ENCODE measurements around the gene CNTRL.

DNA sequence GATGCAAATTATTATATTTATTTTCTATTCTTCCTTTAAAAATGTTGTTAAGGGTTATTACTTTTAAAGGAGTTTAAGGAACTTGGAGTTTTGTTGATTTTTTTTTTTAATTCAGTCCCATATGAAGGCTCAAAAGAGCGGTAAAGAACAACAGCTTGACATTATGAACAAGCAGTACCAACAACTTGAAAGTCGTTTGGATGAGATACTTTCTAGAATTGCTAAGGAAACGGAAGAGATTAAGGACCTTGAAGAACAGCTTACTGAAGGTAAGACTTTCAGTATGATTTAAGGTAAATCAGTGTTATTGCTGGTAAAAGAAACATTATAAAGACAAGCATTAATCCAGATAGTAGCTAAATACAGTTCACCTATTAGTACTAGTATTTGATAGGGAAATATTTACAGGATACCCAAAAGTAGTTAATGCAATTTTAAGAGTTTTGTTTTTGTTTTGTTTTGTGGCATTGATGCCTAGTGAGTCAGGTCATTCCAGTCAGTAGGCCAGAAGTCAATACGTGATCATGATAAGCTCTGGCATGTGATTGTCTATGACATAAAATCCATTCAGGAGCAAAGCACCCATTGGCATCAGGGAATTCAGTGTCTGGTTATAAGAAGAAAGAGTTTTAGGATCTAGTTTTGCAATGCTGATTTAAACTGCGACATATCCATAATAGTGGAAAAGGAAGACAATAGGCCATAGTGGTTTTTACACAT lies 49.2 kb downstream of the CNTRL start:
- TF ChIP-seq, protein P1, sequence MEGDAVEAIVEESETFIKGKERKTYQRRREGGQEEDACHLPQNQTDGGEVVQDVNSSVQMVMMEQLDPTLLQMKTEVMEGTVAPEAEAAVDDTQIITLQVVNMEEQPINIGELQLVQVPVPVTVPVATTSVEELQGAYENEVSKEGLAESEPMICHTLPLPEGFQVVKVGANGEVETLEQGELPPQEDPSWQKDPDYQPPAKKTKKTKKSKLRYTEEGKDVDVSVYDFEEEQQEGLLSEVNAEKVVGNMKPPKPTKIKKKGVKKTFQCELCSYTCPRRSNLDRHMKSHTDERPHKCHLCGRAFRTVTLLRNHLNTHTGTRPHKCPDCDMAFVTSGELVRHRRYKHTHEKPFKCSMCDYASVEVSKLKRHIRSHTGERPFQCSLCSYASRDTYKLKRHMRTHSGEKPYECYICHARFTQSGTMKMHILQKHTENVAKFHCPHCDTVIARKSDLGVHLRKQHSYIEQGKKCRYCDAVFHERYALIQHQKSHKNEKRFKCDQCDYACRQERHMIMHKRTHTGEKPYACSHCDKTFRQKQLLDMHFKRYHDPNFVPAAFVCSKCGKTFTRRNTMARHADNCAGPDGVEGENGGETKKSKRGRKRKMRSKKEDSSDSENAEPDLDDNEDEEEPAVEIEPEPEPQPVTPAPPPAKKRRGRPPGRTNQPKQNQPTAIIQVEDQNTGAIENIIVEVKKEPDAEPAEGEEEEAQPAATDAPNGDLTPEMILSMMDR (IDR thresholded peaks at IDR 0.05; ENCODE audit: low read depth, low read length, missing input control): no peak
- TF ChIP-seq, protein P2, sequence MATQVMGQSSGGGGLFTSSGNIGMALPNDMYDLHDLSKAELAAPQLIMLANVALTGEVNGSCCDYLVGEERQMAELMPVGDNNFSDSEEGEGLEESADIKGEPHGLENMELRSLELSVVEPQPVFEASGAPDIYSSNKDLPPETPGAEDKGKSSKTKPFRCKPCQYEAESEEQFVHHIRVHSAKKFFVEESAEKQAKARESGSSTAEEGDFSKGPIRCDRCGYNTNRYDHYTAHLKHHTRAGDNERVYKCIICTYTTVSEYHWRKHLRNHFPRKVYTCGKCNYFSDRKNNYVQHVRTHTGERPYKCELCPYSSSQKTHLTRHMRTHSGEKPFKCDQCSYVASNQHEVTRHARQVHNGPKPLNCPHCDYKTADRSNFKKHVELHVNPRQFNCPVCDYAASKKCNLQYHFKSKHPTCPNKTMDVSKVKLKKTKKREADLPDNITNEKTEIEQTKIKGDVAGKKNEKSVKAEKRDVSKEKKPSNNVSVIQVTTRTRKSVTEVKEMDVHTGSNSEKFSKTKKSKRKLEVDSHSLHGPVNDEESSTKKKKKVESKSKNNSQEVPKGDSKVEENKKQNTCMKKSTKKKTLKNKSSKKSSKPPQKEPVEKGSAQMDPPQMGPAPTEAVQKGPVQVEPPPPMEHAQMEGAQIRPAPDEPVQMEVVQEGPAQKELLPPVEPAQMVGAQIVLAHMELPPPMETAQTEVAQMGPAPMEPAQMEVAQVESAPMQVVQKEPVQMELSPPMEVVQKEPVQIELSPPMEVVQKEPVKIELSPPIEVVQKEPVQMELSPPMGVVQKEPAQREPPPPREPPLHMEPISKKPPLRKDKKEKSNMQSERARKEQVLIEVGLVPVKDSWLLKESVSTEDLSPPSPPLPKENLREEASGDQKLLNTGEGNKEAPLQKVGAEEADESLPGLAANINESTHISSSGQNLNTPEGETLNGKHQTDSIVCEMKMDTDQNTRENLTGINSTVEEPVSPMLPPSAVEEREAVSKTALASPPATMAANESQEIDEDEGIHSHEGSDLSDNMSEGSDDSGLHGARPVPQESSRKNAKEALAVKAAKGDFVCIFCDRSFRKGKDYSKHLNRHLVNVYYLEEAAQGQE (IDR thresholded peaks at IDR 0.05): no peak

Measured in liver (tissue), 2 donors.